Measurements from ENCODE around the gene S100A8.

Gene S100A8

GRCh38 chr1:153345187-153346076 lies 45.4 kb downstream of the S100A8 start:
- DNase-seq = peak; percentile 97

- peak; percentile 44 for DNase-seq
These were observed 46.2 kb downstream of the S100A8 start for GRCh38 chr1:153344718-153345025.

DNA sequence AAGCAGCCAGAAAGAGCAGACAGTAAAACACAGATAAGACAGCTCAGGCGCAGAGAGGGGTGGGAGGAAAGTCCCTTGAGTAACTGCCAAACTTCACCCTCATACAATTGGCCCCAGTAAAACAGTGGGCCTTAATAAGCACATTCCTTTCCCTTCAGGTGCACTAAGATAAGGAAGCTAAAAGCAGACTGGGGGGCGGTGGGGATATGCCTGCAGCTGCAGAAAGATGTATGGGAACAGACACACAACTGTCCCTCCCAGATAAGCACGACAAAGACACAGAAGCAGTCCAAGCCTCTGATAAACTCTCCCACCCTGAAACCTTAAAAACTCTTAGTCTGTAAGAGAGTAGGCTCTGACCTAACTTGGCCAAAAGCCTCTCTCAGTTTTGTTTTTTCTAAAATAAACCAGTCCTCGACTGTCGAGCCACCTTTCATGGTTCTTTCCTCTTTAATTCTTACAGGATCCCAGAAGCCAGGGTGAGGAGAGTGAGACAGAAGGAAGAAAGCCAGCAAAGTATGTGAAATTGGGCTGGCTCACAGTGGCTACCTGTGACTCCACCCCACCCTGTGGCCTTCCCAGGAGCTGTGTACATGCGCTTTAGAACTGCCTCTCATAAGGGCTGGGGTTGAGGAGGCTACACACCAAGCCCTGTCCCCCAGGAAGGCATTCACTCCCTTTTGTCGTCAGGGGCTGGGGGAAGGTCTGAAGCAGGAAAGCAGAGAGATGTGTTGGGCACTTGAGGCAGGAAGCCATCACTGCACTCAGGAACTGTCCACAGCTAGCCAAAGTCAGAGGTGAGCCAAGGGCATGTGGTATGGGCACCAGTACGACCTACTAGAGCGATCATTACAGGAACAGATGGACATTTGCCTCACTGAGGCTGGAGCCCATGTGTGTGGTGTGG lies 46.8 kb downstream of the S100A8 start:
- no peak for DNase-seq

DNA sequence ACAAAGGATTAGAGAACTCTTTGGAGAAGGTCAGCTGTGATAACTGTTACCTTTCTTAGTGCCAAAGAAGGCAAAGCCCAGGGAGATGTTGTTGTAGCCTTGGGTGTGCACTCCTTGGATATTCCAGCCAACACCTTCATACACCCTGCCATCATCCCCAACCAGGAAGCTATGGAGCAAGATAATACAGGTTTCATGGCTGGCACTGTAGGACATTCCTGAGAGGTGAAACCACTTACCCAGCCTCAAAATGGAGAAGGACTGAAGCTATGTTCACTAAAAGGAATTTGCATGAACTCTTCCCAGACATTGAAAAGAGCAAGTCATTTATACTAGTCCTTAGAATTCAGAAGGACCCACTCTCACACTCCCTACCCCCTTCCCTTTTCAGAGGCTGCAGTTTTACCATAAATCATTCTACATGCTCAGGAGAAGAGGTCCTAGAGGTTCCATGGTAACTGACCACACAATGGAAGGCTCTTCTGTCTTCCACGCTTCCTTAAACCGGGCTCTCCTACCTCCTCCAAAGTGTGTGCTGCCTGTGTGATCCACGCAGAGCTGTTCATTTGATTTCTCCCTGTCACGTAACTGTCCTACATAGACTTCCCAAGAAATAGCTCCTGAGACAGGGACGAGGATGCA lies 47.7 kb downstream of the S100A8 start:
- DNase-seq = peak; percentile 94

DNA sequence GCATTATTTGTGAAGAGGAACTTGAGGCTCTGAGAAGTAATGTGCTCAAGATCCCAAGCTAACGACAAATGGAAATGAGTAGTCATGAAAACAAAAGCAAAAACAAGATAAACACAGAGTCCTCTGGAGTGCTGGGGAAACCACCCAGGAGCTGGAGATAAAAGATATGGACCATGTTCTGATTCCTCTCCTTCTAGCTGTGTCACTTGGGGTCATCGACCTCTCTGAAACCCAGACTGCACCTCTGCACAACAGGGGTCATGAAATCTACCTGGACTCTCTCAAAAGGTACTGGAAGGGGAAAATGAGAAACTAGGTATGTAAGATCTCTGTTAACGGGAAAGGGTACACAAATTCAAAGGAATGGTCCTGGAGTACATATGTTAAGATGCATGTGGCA lies 48.7 kb downstream of the S100A8 start:
- DNase-seq = no peak

GRCh38 chr1:153341431-153341934 lies 49.4 kb downstream of the S100A8 start:
- DNase-seq = no peak

DNA sequence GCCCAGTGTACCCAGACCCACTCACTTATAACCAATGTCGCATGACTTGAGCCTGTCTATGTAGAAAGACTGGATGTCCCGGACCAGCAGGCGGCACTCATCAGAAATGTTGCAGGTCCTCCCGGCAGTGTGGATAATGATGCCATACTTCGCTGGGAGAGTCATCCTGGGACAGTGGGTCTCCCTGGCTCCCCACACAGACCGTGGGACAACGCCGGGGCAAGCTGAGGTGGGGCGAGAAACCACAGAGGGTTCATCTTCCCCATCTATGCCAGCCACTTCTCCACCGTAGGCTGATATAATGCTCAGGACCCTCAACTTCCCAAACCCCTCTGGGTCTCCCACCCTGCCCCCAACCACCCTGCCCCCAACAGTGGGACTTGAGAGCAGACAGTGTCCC lies 50.5 kb downstream of the S100A8 start:
- no peak for DNase-seq

Measured in NCI-H187 treated with DMSO at 0.1 percent for 48 hours (cell line).